ENCODE measurements around the gene INKA2.

Gene INKA2

GRCh38 chr1:111731956-111732355 lies 7.2 kb downstream of the INKA2 start:
- no peak for DNase-seq

GRCh38 chr1:111730706-111731105 lies 8.5 kb downstream of the INKA2 start:
- no peak for DNase-seq

- no peak for DNase-seq
Observed at GRCh38 chr1:111729946-111730681, 9.1 kb downstream of the INKA2 start.

GRCh38 chr1:111729271-111729921 lies 9.8 kb downstream of the INKA2 start:
- no peak for DNase-seq

- no peak for DNase-seq
Observed at GRCh38 chr1:111727056-111727455, 12.1 kb downstream of the INKA2 start.

- DNase-seq = no peak
Observed at GRCh38 chr1:111725192-111725591, 14.0 kb downstream of the INKA2 start.

- DNase-seq = no peak
Observed at GRCh38 chr1:111723871-111724270, 15.3 kb downstream of the INKA2 start.

GRCh38 chr1:111723091-111723806 lies 15.9 kb downstream of the INKA2 start:
- no peak for DNase-seq

- DNase-seq = no peak
Observed at GRCh38 chr1:111720977-111721786, 18.0 kb downstream of the INKA2 start.

GRCh38 chr1:111720274-111720976 lies 18.8 kb downstream of the INKA2 start:
- DNase-seq = no peak

- DNase-seq = no peak
Observed at GRCh38 chr1:111719674-111720132, 19.5 kb downstream of the INKA2 start.

GRCh38 chr1:111719135-111719534 lies 20.1 kb downstream of the INKA2 start:
- DNase-seq = no peak

GRCh38 chr1:111717450-111717849 lies 21.7 kb downstream of the INKA2 start:
- no peak for DNase-seq

- DNase-seq = no peak
Observed at GRCh38 chr1:111716333-111716732, 22.9 kb downstream of the INKA2 start.

GRCh38 chr1:111709986-111710385 lies 29.2 kb downstream of the INKA2 start:
- DNase-seq = no peak

- DNase-seq = no peak
Observed at GRCh38 chr1:111707906-111708305, 31.3 kb downstream of the INKA2 start.

- DNase-seq = no peak
Observed at GRCh38 chr1:111706921-111707320, 32.3 kb downstream of the INKA2 start.

- DNase-seq = no peak
Observed at GRCh38 chr1:111705841-111706240, 33.4 kb downstream of the INKA2 start.

GRCh38 chr1:111704776-111705175 lies 34.4 kb downstream of the INKA2 start:
- DNase-seq = no peak

GRCh38 chr1:111704240-111704639 lies 35.0 kb downstream of the INKA2 start:
- no peak for DNase-seq

- DNase-seq = no peak
Observed at GRCh38 chr1:111702504-111703050, 36.6 kb downstream of the INKA2 start.

GRCh38 chr1:111699268-111699667 lies 39.9 kb downstream of the INKA2 start:
- DNase-seq = no peak

Measured in activated gamma-delta T cell (primary cell).